ENCODE results near the gene PCAT6. TPM values are rescaled to one million over a fixed set of nuclear protein-coding genes. Genes with fewer than 3 reads are reported as not detected.

The PCAT6 gene
- total and polyA plus RNA-seq, 9 donors: 0.57 to 2.8 (median 1.1) TPM; not detected in 2

GRCh38 chr1:202844935-202845334 lies 34.2 kb downstream of the PCAT6 start:
- Histone ChIP-seq H3K4me3 (no peak overlapping the region), H3K27ac (no peak overlapping the region), H3K36me3 (no peaks in the 10 kb centered on the region), H3K9me3 (no peaks in the 10 kb centered on the region), H3K4me1 (ENCODE audit: insufficient read depth) (no peaks in the 10 kb centered on the region), H3K27me3 (no peaks in the 10 kb centered on the region)
- TF ChIP-seq POLR2A (IDR thresholded peaks at IDR 0.05): no peak
- TF ChIP-seq EP300 (IDR thresholded peaks at IDR 0.05): no peak
- no peak for TF ChIP-seq CTCF (IDR thresholded peaks at IDR 0.05)
- intact Hi-C loops (cut with DNase I): no loop called here
- WGBS, 3 donors: 29 to 46% (median 32%) methylated on average over 6 of the region's 6 CpGs
- no peak for DNase-seq

GRCh38 chr1:202848191-202848542 lies 37.4 kb downstream of the PCAT6 start:
- TF ChIP-seq EP300 (IDR thresholded peaks at IDR 0.05) (no peak), POLR2A (IDR thresholded peaks at IDR 0.05) (no peak), CTCF (IDR thresholded peaks at IDR 0.05) (no peak)
- DNase-seq: no peak
- WGBS, 3 donors: 43 to 61% (median 57%) methylated on average over 2 of the region's 2 CpGs
- intact Hi-C loops (cut with DNase I): no loop called here
- Histone ChIP-seq H3K9me3 (no peaks in the 10 kb centered on the region), H3K27me3 (no peaks in the 10 kb centered on the region), H3K36me3 (no peaks in the 10 kb centered on the region), H3K4me3 (no peak overlapping the region), H3K4me1 (ENCODE audit: insufficient read depth) (no peaks in the 10 kb centered on the region), H3K27ac (no peak overlapping the region)

GRCh38 chr1:202850593-202851362 lies 40.0 kb downstream of the PCAT6 start:
- H3K27ac ChIP-seq: no peak overlapping the region
- H3K4me1 ChIP-seq (ENCODE audit: insufficient read depth): no peaks in the 10 kb centered on the region
- H3K27me3 ChIP-seq: no peaks in the 10 kb centered on the region
- WGBS, 3 donors: 87 to 91% (median 90%) methylated on average over 7 of the region's 7 CpGs
- intact Hi-C loops (cut with DNase I): no loop called here
- H3K4me3 ChIP-seq: no peak overlapping the region
- no peaks in the 10 kb centered on the region for H3K36me3 ChIP-seq
- no peaks in the 10 kb centered on the region for H3K9me3 ChIP-seq
- no peak for DNase-seq
- TF ChIP-seq CTCF (IDR thresholded peaks at IDR 0.05): no peak
- no peak for TF ChIP-seq POLR2A (IDR thresholded peaks at IDR 0.05)
- TF ChIP-seq EP300 (IDR thresholded peaks at IDR 0.05): no peak

GRCh38 chr1:202852163-202852904 lies 41.6 kb downstream of the PCAT6 start:
- H3K9me3 ChIP-seq: no peaks in the 10 kb centered on the region
- intact Hi-C loops (cut with DNase I): no loop called here
- no peak for TF ChIP-seq EP300 (IDR thresholded peaks at IDR 0.05)
- TF ChIP-seq POLR2A (IDR thresholded peaks at IDR 0.05): no peak
- TF ChIP-seq CTCF (IDR thresholded peaks at IDR 0.05): no peak
- no peaks in the 10 kb centered on the region for H3K36me3 ChIP-seq
- no peak overlapping the region for H3K27ac ChIP-seq
- H3K4me1 ChIP-seq (ENCODE audit: insufficient read depth): no peaks in the 10 kb centered on the region
- DNase-seq: no peak
- WGBS, 3 donors: 61 to 69% (median 68%) methylated on average over 15 of the region's 15 CpGs
- no peak overlapping the region for H3K4me3 ChIP-seq
- H3K27me3 ChIP-seq: no peaks in the 10 kb centered on the region
